Measurements from ENCODE around the gene RERE.
A peak's percentile ranks its signal among the peaks of the same experiment; 100 is the strongest.
"Not testable (repeated sequence)": the region's sequence is repeated elsewhere in the genome, so short reads cannot be mapped to it uniquely, and the experiment has no call there.

Gene RERE

DNA sequence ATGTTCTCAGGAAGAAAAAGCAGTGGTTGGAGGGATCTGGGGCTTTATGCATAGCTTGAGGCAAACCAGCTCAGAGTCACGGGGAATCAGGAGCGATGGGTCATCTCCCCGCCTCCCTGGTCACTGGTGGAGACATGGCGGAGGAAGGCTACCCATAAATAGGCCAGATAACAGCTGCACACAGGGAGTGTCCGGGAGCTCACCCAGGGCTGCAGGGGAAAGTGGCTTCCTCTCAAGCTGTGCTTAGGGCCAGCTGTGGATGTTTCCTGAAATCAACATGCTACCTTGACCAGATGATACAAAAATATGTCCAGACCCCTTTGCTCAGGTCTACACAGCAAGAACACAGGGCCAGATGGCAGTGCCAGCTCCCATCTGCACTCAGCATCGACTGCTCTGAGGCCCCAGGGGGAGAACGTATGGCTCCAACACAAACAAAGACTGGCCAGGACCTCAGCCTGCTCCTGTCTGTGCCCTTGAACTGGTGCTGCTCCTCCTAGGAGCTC, 27.1 kb upstream of the RERE start:
- DNase-seq (ENCODE audit: low read depth in 2 of 3, low spot score in 2 of 3) = no peak

DNA sequence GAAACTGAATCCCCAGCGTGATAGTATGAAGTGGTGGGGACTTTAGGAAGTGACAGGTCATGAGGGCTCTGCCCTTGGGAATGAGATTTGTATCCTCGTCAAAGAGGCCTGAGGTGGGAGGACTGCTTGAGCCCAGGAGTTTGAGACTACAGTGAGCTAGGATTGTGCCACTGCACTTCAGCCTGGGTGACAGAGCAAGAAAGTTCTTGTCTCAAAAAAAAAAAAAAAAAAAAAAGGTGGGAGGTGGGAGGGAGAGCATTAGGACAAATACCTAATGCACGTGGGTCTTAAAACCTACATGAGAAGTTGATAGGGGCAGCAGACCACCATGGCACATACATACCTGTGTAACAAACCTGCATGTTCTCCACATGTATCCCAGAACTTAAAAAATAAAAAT, 24.0 kb upstream of the RERE start:
- DNase-seq (ENCODE audit: low read depth in 2 of 3, low spot score in 2 of 3) = no peak

DNA sequence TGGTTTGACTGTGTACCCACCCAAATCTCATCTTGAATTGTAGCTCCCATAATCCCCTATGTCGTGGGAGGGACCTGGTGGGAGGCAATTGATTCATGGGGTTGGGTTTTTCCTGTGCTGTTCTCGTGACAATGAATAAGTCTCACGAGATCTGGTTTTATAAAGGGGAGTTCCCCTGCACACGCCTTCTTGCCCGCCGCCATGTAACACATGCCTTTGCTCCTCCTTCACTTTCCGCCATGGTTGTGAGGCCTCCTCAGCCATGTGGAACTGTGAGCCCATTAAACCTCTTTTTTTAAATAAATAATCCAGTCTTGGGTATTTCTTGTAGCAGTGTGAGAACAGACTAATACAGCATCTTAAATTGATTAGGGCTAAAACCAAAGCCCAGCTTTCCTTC, 22.6 kb upstream of the RERE start:
- DNase-seq (ENCODE audit: low read depth in 2 of 3, low spot score in 2 of 3) = no peak

DNA sequence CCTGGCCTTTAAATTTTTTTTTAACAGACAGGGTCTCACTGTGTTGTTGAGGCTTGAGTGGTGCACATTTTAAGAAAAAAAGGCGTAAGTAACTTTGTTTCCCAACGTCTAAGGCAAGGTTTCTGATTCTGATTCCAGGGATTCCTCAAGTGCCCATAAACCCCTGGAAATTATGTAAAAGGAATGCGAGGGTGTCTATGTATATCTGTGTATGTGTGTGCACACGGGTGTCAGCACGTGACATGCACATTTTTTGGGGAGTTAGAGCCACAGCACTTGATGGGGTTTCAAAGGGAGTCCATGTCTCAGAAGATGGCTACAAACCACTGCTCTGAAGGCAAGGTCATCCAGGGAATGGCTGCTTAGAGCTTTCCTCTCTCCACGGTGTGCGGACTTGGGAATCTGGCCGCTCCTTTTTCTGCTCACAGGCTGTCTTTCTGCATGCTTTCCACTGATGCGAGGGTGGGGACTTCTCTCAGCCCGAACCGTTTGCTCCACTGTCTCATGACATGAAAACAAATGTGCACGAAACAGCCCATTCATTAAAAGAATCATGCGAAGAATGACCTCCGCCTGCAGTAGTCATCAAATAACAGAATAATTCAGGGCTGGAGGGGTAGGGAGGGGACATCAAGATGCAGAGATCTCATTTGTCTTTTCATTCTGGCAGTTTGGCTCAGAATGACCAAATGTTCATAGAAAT, 18.7 kb upstream of the RERE start:
- DNase-seq (ENCODE audit: low read depth in 2 of 3, low spot score in 2 of 3) = no peak

DNA sequence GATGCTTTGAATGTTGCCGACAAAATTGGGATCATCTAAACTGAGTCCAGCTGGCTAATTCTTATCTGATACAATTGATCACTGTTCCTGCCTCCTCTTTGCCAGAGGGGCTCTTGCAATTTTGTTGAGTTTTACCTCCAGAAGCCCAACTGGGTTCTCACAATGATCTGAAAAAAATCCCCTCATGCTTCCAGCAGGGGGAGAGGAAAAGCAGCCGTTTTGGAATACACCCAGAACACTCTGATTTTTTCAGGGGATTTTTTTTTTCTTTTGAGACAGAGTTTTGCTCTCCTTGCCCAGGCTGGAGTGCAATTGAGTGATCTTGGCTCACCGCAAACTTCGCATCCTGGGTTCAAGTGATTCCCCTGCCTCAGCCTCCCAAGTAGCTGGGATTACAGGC, 13.9 kb upstream of the RERE start:
- no peak for DNase-seq (ENCODE audit: low read depth in 2 of 3, low spot score in 2 of 3)

DNA sequence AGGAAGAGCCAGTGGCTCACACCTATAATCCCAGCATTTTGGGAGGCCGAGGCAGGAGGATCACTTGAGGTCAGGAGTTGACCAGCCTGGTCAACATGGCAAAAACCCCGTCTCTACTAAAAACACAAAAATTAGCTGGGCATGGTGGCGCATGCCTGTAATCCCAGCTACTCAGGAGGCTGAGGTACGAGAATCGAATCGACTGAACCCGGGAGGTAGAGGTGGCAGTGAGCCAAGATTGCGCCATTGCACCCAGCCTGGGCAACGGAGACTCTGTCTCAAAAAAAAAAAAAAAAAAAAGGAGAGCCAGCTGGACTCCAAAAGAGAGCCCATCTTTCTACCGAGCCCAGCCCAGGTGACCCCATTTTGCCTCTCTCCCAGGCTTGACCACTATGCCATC, 13.3 kb upstream of the RERE start:
- not testable (repeated sequence) for DNase-seq (ENCODE audit: low read depth in 2 of 3, low spot score in 2 of 3)

DNA sequence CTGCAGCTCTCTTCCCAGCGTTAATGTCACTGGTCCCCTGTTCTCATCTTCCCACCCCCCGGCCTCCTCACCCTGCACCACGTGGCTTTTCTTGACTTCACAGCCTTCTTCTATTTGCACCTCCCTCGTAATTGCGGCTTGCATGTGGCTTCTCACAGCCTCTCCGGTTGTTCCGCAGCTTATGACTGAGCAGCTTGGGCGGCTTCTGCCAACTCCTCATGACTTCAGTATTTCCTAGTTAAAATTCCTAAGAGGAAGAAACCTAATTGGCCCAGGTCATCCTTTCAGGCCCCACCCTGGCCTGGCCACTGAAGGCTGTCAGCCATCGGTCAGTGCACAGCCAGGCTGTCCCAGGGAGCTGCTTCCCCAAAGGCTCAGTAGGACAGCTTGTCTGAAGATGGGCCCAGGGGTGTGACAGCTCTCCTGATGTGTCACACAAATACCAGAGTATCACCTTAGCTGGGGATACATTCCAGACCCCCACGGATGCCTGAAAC, 8.6 kb upstream of the RERE start:
- DNase-seq (ENCODE audit: low read depth in 2 of 3, low spot score in 2 of 3) = no peak

DNA sequence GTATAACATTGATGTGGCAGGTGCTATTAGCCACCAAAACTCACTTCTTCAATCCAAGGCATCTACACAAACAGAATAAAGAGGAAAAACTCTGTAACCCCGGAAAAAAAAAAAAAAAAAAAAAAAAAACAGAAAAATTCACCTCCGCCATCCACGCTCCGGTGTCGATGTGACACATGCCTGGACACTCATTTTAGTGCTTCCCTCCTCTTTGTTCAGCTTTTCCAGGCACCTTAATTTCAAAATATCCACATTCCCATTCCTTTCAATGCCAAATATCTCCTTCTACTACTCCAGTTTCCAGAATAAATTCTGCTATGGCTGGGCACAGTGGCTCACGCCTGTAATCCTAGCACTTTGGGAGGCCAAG, 5.8 kb upstream of the RERE start:
- DNase-seq (ENCODE audit: low read depth in 2 of 3, low spot score in 2 of 3) = no peak

DNA sequence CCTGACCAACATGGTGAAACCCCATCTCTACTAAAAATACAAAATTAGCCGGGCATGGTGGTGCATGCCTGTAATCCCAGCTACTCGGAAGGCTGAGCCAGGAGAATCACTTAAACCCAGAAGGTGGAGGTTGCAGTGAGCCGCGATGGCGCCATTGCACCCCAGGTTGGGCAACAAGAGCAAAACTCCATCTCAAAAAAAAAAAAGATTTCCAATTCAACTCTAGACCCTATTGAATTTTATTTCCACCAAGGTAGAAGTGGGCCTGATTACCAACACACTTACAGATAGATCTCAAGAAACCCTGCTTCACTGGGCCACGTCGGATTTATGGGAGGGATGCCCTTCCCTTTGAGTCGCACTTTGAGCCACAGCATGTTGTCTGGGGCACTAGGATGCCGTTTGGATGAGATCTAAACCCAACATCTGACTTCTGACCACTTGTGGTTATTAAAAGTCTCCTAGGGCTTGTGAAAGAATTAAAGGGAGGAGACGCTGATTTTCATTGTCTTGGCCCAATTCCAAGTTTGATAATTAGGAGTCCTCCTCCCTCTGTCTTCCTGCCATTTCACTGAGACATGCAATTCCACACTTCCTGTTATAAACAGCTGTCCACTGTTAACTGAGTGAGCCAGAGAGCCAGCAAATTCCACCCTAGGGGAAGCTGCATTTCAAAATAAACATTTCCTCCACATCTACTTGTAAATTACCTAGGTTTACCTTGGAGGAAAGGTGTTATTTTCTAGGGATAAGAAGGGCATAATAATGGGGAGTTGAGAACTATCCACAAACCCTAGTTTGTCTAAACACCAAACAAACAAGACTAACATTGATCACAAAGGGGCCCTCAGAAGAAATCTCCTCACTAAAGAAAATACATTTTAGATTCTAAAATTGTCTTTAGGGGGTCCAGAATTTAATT, 5.2 kb upstream of the RERE start:
- no peak for DNase-seq (ENCODE audit: low read depth in 2 of 3, low spot score in 2 of 3)

DNA sequence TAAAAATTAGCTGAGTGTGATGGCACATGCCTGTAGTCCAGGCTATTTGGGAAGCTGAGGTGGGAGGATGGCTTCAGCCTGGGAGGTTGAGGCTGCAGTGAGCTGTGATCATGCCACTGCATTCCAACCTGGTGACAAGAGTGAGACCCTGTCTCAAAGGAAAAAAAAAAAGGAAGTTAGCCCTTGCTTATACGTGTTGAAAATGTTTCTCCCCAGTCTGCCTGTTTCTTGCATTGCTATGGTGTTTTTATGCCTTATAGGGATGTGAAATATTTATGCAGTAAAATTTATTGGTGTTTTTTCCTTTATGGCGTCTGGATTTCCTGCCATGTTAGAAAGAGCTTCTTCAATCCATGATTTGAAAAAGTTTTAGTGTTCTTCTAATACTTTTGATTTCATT, 3.6 kb upstream of the RERE start:
- DNase-seq (ENCODE audit: low read depth in 2 of 3, low spot score in 2 of 3) = no peak

DNA sequence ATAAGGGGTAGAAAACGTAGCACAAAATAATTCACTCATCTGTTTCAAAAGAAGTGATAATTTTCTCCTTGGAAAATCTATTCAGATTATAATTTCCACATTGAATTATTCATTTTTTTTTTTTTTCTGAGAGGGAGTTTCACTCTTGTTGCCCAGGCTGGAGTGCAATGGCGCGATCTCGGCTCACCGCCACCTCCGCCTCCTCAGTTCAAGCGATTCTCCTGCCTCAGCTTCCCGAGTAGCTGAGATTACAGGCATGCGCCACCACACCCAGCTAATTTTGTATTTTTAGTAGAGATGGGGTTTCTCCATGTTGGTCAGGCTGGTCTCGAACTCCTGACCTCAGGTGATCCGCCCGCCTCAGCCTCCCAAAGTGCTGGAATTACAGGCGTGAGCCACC, 1.3 kb upstream of the RERE start:
- not testable (repeated sequence) for DNase-seq (ENCODE audit: low read depth in 2 of 3, low spot score in 2 of 3)

DNA sequence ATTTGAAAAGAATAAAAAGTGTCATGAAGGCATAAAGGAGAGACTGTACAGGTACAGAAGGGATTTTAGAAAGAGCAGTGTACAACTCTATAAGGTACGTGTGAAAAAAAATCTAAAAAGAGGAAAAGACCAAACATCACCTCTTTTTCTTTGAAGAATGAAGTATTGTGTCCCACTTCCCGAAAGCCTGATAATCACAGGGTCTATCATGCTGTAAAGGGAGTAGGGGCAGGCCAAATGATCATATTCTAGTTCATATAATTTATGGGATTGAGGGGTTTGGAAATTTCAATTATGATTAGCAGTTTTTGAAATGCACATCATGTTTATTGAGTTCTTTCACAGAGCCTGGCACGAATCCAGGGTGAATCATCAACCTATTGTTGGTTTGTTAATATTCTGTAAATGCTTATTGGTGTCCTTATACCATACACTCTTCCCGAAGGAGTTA, 910 bp upstream of the RERE start:
- DNase-seq (ENCODE audit: low read depth in 2 of 3, low spot score in 2 of 3) = no peak

DNA sequence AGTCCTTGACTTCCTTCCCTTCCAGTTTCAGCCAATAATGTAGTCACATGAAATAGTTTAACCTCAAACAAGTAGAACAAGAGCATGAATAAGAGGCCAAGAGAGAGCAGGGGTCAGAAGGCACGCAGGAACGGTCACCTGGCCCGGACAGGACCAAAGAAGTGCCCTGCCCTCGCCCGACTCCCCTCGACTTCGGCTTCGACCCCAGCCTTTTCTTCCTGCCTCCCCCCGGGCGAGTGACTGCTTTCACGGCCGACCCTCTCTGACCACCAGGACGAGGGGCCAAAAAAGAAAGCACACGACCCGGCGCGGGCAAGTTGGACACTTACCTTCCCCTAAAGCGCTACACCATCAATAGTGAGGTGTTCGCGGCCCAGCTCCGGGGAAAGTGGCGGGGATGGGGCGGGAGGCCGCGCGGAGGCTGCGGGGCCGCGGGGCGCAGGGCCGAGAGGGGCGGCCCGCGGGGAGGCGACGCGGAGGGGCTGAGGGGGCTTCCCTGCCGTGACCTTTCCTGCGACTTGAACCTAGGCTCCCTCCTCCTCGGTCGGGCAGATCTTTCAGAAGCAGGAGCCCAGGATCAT, 519 bp downstream of the RERE start:
- peak in 2 of 3 experiments; percentile 12 to 13 for DNase-seq (ENCODE audit: low read depth in 2 of 3, low spot score in 2 of 3)

DNA sequence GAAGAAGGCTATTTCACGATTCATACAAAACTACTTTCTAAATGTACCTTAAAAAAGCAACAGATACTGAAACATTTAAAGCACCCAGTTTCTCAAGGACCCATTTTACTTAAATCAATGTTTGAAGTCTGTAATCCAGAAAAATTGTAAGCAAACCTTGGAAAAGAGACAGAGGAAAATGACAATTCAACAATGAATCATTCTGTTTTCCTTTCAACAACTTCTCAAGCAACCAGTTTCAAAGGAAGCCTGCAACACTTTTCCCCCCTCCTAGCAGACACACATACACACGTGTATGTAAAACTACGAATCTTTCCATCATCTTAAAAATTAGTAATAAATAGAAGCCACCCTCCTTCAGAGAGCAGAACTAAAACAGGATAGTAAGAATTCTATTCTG, 1.2 kb downstream of the RERE start:
- no peak for DNase-seq (ENCODE audit: low read depth in 2 of 3, low spot score in 2 of 3)

DNA sequence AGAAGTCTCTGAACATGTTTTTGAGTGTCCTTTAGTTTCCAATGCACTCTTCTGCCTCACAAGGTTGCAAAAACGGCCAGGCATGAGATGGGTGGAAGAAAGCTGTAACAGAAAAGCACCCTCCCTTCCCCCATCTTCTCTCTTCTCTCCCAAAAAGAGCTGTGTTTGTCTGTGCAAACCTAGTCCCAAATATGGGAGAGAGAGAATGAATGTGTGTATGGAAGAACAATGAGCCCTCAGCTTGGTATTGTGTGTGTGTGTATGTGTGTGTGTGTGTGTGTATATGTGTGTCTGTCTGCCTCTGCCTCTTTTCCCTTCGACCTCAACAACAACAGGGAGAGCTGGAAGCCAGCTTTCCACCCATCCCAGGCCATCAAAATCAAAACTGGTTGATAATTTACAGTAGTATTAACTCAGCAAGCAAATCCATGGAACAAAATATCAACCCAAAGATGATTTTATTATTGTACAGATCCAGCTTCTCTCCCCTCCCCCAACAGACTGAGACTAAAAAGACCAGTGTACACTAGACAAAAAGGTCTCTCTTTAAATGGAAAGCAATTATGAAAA, 1.8 kb downstream of the RERE start:
- DNase-seq (ENCODE audit: low read depth in 2 of 3, low spot score in 2 of 3) = no peak

DNA sequence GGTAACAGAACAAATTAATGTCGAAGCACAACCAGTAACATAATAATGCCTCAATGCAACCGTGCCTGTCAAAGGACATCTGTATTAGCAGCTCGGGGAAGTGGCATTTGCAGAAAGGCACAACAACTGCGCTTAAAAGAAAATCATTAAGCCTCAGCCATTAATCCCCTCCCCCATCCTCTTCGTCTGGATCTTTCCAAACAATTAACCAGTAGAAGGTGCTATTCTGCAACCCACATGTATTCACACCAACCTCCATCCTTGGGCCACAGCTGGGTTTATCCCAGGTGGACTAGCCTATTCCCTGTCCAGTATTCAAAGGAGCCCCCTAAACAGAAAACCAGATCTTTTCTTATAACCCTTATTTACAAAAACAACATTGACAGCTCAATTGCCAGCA, 2.6 kb downstream of the RERE start:
- no peak for DNase-seq (ENCODE audit: low read depth in 2 of 3, low spot score in 2 of 3)

DNA sequence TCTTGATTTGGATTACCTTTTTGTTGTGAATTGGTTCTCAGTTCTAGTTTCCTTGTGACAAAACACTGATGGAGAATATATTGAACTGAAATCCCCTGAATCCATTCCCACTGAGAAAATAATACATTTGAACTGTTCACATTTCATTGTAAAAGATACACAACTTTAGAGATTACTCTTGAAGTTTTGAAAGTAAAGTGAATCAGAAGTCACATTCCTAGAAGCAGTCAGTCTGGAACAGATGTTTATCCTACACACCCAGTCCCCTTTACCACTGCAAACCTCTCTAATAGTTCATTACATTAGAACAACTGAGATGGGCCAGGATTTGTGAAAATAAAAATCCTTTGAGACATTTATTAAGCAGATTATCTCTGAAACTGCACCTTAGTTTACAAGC, 3.4 kb downstream of the RERE start:
- DNase-seq (ENCODE audit: low read depth in 2 of 3, low spot score in 2 of 3) = no peak

DNA sequence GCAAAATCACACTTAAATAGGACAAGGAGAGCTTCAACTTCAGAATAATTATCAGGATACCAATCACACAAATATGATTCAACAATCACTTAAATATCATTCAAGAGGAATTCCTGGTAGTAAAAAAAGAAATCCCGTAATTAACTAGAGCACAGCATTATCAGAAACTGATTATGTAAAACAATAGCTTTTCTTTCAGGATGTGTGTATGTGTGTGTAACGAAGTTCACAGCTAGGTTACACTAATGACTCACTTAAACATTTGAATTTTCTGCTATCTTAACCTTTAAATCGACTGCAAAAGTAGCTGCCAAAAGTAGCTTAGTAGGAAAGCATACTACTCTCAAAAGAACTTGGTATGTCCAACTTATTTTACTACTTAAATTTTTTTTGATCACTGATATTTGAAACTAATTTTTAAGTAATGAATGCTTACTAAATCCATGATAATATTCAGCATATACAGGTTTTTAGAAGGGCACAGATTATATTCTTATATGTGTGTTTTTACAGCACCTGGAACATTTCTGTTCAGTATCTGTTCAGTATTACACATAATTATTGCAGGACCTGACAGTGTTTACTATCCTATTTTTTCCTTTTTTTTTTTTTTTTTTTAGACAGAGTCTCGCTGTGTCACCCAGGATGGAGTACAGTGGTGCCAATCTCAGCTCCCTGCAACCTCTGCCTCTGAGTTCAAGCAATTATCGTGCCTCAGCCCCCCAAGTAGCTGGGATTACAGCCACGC, 4.2 kb downstream of the RERE start:
- no peak for DNase-seq (ENCODE audit: low read depth in 2 of 3, low spot score in 2 of 3)

DNA sequence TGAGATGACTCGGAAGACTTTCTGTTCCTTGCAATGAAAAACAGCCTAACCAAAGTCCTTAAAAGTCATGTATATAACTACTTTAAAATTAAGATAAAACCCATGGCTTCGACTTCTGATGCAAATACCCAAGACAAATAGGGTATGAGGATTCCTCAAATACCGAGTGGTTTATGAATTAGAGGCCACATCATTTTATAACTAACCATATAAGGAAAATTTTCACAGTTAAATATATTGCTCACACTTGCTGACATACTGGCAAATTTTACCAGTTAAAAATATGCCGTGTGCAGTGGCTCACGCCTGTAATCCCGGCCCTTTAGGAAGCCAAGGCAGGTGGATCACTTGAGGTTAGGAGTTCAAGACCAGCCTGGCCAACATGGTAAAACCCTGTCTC, 5.4 kb downstream of the RERE start:
- DNase-seq (ENCODE audit: low read depth in 2 of 3, low spot score in 2 of 3) = no peak

DNA sequence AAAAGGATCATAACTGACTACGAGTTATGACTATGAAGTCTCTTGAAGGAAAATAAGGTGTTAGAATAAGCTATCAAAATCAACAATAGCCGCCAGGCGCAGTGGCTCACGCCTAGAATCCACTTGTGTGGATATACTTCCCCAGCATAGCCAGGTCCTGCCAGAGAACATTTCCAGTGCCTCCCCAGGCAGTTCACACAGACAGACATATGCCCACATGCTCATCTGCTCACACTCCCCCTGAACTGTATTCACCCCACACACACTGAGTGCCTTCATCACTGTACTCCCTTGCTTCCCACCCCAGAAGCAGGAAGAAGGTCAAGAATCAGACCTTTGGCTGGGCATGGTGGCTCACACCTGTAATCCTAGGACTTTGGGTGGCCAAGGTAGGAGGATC, 6.5 kb downstream of the RERE start:
- DNase-seq (ENCODE audit: low read depth in 2 of 3, low spot score in 2 of 3) = no peak

DNA sequence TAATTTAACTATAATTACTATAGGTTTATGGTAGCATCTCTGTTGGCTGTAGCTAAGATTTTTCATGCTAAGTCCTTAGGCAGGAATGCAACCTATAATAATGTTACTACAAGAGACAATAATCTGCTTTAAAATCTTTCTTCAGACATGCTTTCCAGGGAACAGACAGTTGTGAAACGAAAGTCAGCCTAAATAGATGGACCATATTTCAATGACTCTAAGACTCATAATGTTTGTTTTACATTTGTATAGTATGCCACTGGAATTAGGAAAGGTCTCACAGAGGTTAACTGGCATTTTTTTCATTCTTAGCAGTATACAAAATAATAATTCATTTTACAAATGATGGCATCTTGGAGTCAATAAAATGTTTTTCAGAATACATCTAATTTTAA, 8.1 kb downstream of the RERE start:
- DNase-seq (ENCODE audit: low read depth in 2 of 3, low spot score in 2 of 3) = no peak

Data from activated CD8-positive, alpha-beta memory T cell treated with anti-CD3 and anti-CD28 coated beads for 48 hours (primary cell).